Measurements from ENCODE around the gene KCMF1.

KCMF1 gene

GRCh38 chr2:85088921-85089320 lies 118.0 kb downstream of the KCMF1 start:
- no peak for DNase-seq

GRCh38 chr2:85089585-85089984 lies 118.6 kb downstream of the KCMF1 start:
- DNase-seq, result no peak

- DNase-seq, result no peak
These were observed 120.9 kb downstream of the KCMF1 start for GRCh38 chr2:85091838-85092237.

- DNase-seq, result no peak
These were observed 124.1 kb downstream of the KCMF1 start for GRCh38 chr2:85095094-85095493.

GRCh38 chr2:85096616-85097015 lies 125.7 kb downstream of the KCMF1 start:
- no peak for DNase-seq

DNA sequence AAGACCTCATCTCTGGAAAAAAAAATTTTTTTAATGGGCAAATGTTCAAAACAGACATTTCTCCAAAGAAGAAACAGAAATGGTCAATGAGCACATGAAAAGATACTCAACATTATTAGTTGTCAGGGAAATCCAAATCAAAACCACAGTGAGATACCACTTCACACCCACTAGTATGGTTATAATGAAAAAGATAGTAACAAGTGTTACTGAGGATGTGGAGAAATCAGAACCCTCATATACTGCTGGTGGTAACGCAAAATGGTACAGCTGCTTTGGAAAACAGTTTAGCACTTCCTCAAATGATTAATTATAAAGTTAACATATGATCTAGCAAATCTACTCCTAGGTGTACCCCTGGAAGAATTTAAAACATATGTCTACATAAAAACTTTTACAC lies 133.3 kb downstream of the KCMF1 start:
- no peak for DNase-seq

DNA sequence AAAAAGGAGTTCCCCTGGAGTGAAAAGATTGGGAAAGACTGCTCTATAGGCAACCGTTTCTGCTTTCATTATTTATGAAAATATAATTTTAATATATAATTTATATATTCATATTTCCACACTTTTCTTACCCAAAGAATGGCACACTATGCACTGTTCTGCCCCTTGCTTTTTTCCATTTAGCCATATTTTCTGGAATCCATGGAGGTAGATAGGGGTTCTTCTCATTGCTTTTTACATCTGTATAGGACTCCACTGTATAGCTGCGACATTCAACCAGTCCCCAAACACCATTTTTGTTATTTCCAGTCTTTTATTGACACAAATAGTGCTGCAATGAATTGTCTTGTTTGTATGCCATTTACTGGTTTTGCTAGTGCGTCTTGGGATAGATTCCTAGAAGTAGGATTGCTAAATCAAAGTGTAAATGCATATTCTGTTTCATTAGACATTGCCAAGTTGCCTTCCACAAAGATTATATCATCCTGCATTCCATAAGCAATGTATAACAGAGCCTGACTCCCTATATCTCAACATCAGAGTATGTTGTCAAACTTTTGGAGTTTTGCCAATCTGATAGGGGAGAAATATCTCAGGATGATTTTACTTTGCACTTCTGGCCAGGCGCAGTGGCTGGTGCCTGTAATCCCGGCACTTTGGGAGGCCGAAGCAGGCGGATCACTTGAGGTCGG lies 135.7 kb downstream of the KCMF1 start:
- DNase-seq, result no peak

All from activated naive CD4-positive, alpha-beta T cell treated with Interleukin-2 at 50 U/mL for 16 hours (primary cell).